Measurements from ENCODE around the gene FBL. TPM values are rescaled to one million over a fixed set of nuclear protein-coding genes. Genes with fewer than 3 reads are reported as not detected.
"Not testable (repeated sequence)": the region's sequence is repeated elsewhere in the genome, so short reads cannot be mapped to it uniquely, and the experiment has no call there.

FBL gene
- polyA plus RNA-seq, 1 experiment, result 372 TPM

GRCh38 chr19:39819786-39820185 lies 26.4 kb downstream of the FBL start:
- DNase-seq (ENCODE audit: low read depth), result no peak
- POLR2A ChIA-PET, result no interaction called here

GRCh38 chr19:39818626-39819097 lies 27.5 kb downstream of the FBL start:
- ChIA-PET POLR2A (no interaction called here), CTCF (interaction anchor here (1.3 kb wide), 1 partner anchor 26 kb away, joined by 4 read pairs; no protein-coding TSS in a partner anchor)
- H3K36me3 ChIP-seq (ENCODE audit: control insufficient read depth, insufficient read depth, low read length), result no peaks in the 10 kb centered on the region
- H3K27me3 ChIP-seq (ENCODE audit: control insufficient read depth, insufficient read depth, low read length), result no peaks in the 10 kb centered on the region
- TF ChIP-seq CTCF (IDR thresholded peaks at IDR 0.05; ENCODE audit: insufficient read depth, low read depth, low read length), result no peak
- H3K4me3 ChIP-seq (ENCODE audit: low read depth, low read length), result no peak overlapping the region
- no peak for DNase-seq (ENCODE audit: low read depth)

More at GRCh38 chr19:39819786-39820185, 26.4 kb downstream of the FBL start:
- Histone ChIP-seq H3K36me3 (ENCODE audit: control insufficient read depth, insufficient read depth, low read length) (no peaks in the 10 kb centered on the region), H3K27me3 (ENCODE audit: control insufficient read depth, insufficient read depth, low read length) (no peaks in the 10 kb centered on the region), H3K4me3 (ENCODE audit: low read depth, low read length) (no peak overlapping the region)
- CTCF ChIA-PET, result no interaction called here
- TF ChIP-seq CTCF (IDR thresholded peaks at IDR 0.05; ENCODE audit: insufficient read depth, low read depth, low read length), result no peak

GRCh38 chr19:39817888-39818561 lies 28.2 kb downstream of the FBL start:
- H3K4me3 ChIP-seq (ENCODE audit: low read depth, low read length), result no peak overlapping the region
- no peak for TF ChIP-seq CTCF (IDR thresholded peaks at IDR 0.05; ENCODE audit: insufficient read depth, low read depth, low read length)
- no peak for DNase-seq (ENCODE audit: low read depth)
- ChIA-PET POLR2A (no interaction called here), CTCF (interaction anchor here (1.3 kb wide), 1 partner anchor 26 kb away, joined by 4 read pairs; no protein-coding TSS in a partner anchor)
- H3K27me3 ChIP-seq (ENCODE audit: control insufficient read depth, insufficient read depth, low read length), result no peaks in the 10 kb centered on the region
- no peaks in the 10 kb centered on the region for H3K36me3 ChIP-seq (ENCODE audit: control insufficient read depth, insufficient read depth, low read length)

GRCh38 chr19:39816287-39817048 lies 29.7 kb downstream of the FBL start:
- ChIA-PET CTCF (interaction anchor here (0.7 to 1.0 kb wide), 2 partner anchors 22 to 154 kb away, joined by 3 read pairs; no protein-coding TSS in a partner anchor), POLR2A (no interaction called here)
- no peaks in the 10 kb centered on the region for H3K27me3 ChIP-seq (ENCODE audit: control insufficient read depth, insufficient read depth, low read length)
- no peak for DNase-seq (ENCODE audit: low read depth)
- H3K4me3 ChIP-seq (ENCODE audit: low read depth, low read length), result no peak overlapping the region
- H3K36me3 ChIP-seq (ENCODE audit: control insufficient read depth, insufficient read depth, low read length), result no peaks in the 10 kb centered on the region
- TF ChIP-seq CTCF (IDR thresholded peaks at IDR 0.05; ENCODE audit: insufficient read depth, low read depth, low read length), result no peak

GRCh38 chr19:39814595-39814994 lies 31.6 kb downstream of the FBL start:
- TF ChIP-seq CTCF (IDR thresholded peaks at IDR 0.05; ENCODE audit: insufficient read depth, low read depth, low read length), result no peak
- DNase-seq (ENCODE audit: low read depth), result no peak
- ChIA-PET CTCF (interaction anchor here (1.6 kb wide), 1 partner anchor 30 kb away, joined by 5 read pairs; no protein-coding TSS in a partner anchor), POLR2A (no interaction called here)
- no peaks in the 10 kb centered on the region for H3K27me3 ChIP-seq (ENCODE audit: control insufficient read depth, insufficient read depth, low read length)
- no peak overlapping the region for H3K4me3 ChIP-seq (ENCODE audit: low read depth, low read length)
- H3K36me3 ChIP-seq (ENCODE audit: control insufficient read depth, insufficient read depth, low read length), result no peaks in the 10 kb centered on the region

- DNase-seq (ENCODE audit: low read depth); CTCF ChIA-PET; H3K36me3 ChIP-seq (ENCODE audit: control insufficient read depth, insufficient read depth, low read length); H3K4me3 ChIP-seq (ENCODE audit: low read depth, low read length); POLR2A ChIA-PET; H3K27me3 ChIP-seq (ENCODE audit: control insufficient read depth, insufficient read depth, low read length): not testable (repeated sequence)
These were observed 32.1 kb downstream of the FBL start for GRCh38 chr19:39814111-39814510.

Data from BJ (cell line).